ENCODE measurements around the gene MC1R.

MC1R gene

GRCh38 chr16:89961920-89962319 is 43.3 kb downstream of the MC1R start:
- no peak for TF ChIP-seq CTCF (conservative IDR thresholded peaks at IDR 0.05; ENCODE audit: low read depth, low read length)
- no peaks in the 10 kb centered on the region for H3K4me1 ChIP-seq (ENCODE audit: low read depth, poor library complexity, severe bottlenecking)
- no peak overlapping the region for H3K9ac ChIP-seq
- H3K27ac ChIP-seq, result no peak overlapping the region
- H3K4me2 ChIP-seq, result no peak overlapping the region
- H4K20me1 ChIP-seq (ENCODE audit: insufficient read depth), result no peaks in the 10 kb centered on the region
- H3K36me3 ChIP-seq (ENCODE audit: insufficient read depth), result no peaks in the 10 kb centered on the region
- H2AFZ ChIP-seq (ENCODE audit: low read depth), result no peak overlapping the region
- no peaks in the 10 kb centered on the region for H3K79me2 ChIP-seq (ENCODE audit: insufficient read depth, low read depth)
- H3K4me3 ChIP-seq (IDR thresholded peaks at IDR 0.05; ENCODE audit: insufficient read depth, low read depth, low read length), result no peak overlapping the region
- no peaks in the 10 kb centered on the region for H3K27me3 ChIP-seq (ENCODE audit: insufficient read depth, low read depth)

GRCh38 chr16:89962754-89963498 is 44.3 kb downstream of the MC1R start:
- Histone ChIP-seq H3K36me3 (ENCODE audit: insufficient read depth) (no peaks in the 10 kb centered on the region), H3K4me3 (IDR thresholded peaks at IDR 0.05; ENCODE audit: insufficient read depth, low read depth, low read length) (no peak overlapping the region), H3K4me2 (no peak overlapping the region), H4K20me1 (ENCODE audit: insufficient read depth) (no peaks in the 10 kb centered on the region), H3K27me3 (ENCODE audit: insufficient read depth, low read depth) (no peaks in the 10 kb centered on the region), H3K79me2 (ENCODE audit: insufficient read depth, low read depth) (no peaks in the 10 kb centered on the region), H3K4me1 (ENCODE audit: low read depth, poor library complexity, severe bottlenecking) (no peaks in the 10 kb centered on the region), H3K9ac (no peak overlapping the region), H3K27ac (no peak overlapping the region), H2AFZ (ENCODE audit: low read depth) (no peak overlapping the region)
- no peak for TF ChIP-seq CTCF (conservative IDR thresholded peaks at IDR 0.05; ENCODE audit: low read depth, low read length)

GRCh38 chr16:89964201-89964600 is 45.5 kb downstream of the MC1R start:
- no peak for TF ChIP-seq CTCF (conservative IDR thresholded peaks at IDR 0.05; ENCODE audit: low read depth, low read length)
- Histone ChIP-seq H3K4me2 (no peak overlapping the region), H3K27me3 (ENCODE audit: insufficient read depth, low read depth) (no peaks in the 10 kb centered on the region), H3K9ac (no peak overlapping the region), H3K27ac (no peak overlapping the region), H3K36me3 (ENCODE audit: insufficient read depth) (no peaks in the 10 kb centered on the region), H3K4me1 (ENCODE audit: low read depth, poor library complexity, severe bottlenecking) (no peaks in the 10 kb centered on the region), H3K4me3 (IDR thresholded peaks at IDR 0.05; ENCODE audit: insufficient read depth, low read depth, low read length) (no peak overlapping the region), H4K20me1 (ENCODE audit: insufficient read depth) (no peaks in the 10 kb centered on the region), H2AFZ (ENCODE audit: low read depth) (no peak overlapping the region), H3K79me2 (ENCODE audit: insufficient read depth, low read depth) (no peaks in the 10 kb centered on the region)

GRCh38 chr16:89965447-89966225 is 47.0 kb downstream of the MC1R start:
- Histone ChIP-seq H3K27ac (no peak overlapping the region), H4K20me1 (ENCODE audit: insufficient read depth) (no peaks in the 10 kb centered on the region), H3K9ac (no peak overlapping the region), H3K79me2 (ENCODE audit: insufficient read depth, low read depth) (no peaks in the 10 kb centered on the region), H3K4me3 (IDR thresholded peaks at IDR 0.05; ENCODE audit: insufficient read depth, low read depth, low read length) (no peak overlapping the region), H3K36me3 (ENCODE audit: insufficient read depth) (no peaks in the 10 kb centered on the region), H3K4me1 (ENCODE audit: low read depth, poor library complexity, severe bottlenecking) (no peaks in the 10 kb centered on the region), H3K27me3 (ENCODE audit: insufficient read depth, low read depth) (no peaks in the 10 kb centered on the region), H2AFZ (ENCODE audit: low read depth) (no peak overlapping the region), H3K4me2 (no peak overlapping the region)
- TF ChIP-seq CTCF (conservative IDR thresholded peaks at IDR 0.05; ENCODE audit: low read depth, low read length), result no peak
